Neutrophil (primary cell): Measurements from ENCODE around the gene PLEKHN1.
A peak's percentile ranks its signal among the peaks of the same experiment; 100 is the strongest.

ENCODE experiments used
- H3K27ac ChIP-seq: fragments of 200-600 bp; sonication (generic); 2 replicates; pipeline ENCODE4 v1.5.1; 2016; ENCODE audit warnings: mild to moderate bottlenecking, moderate library complexity
- H3K27me3 ChIP-seq: fragments of 200-600 bp; sonication (generic); 2 replicates; pipeline ENCODE4 v1.6.0; 2016; ENCODE audit warnings: mild to moderate bottlenecking
- H3K36me3 ChIP-seq: fragments of 200-600 bp; sonication (generic); 2 replicates; pipeline ENCODE4 v1.5.1; 2017
- H3K4me1 ChIP-seq, 2 experiments: fragments of 200-600 bp in 1 of 2; sonication (generic) in 1 of 2; 1 replicate in 1 of 2; 2 replicates in 1 of 2; pipeline versions ENCODE4 v1.5.1 to v1.6.1; 2013 to 2016; ENCODE audit warnings: low read depth in 1 of 2, low read length in 1 of 2, mild to moderate bottlenecking in 1 of 2, moderate library complexity in 1 of 2; ENCODE audit not compliant: control insufficient read depth in 1 of 2, insufficient read depth in 1 of 2
- H3K4me3 ChIP-seq, 2 experiments: fragments of 200-600 bp in 1 of 2; sonication (generic) in 1 of 2; 1 replicate in 1 of 2; 2 replicates in 1 of 2; pipeline ENCODE4 v1.5.1; 2013 to 2016; ENCODE audit warnings: low read depth in 1 of 2, low read length in 1 of 2, mild to moderate bottlenecking in 1 of 2, moderate library complexity in 1 of 2
- H3K9me3 ChIP-seq: fragments of 200-600 bp; sonication (generic); 2 replicates; pipeline ENCODE4 v1.5.1; 2016
- TF ChIP-seq, protein P1 (sequence below): fragments of 200-600 bp; sonication (generic); IDR thresholded peaks from 2 replicates; pipeline ENCODE4 v1.5.1; 2016; ENCODE audit warnings: antibody characterized with exemption

Gene PLEKHN1

DNA sequence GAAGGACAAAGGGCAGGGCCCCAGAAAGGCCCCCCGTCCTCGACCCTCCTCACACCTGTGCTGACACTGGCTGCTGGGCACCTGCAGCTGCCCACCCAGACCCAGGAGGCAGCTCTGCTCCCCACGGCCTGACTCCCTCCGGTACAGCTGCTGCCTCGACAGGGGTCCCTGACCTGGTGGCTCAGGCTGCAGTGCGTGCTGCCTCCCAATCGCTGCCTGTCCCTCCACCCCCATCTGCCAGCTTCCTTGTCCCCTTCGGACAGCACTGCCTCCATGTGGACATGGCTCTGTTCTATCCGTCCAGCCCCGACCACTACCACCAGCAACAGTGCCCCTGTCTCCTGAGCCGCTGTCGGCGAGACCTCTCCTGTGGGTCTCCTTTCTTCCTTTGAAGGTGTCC, 11.4 kb upstream of the PLEKHN1 start:
- no peaks in the 10 kb centered on the region for H3K9me3 ChIP-seq
- TF ChIP-seq, protein P1, sequence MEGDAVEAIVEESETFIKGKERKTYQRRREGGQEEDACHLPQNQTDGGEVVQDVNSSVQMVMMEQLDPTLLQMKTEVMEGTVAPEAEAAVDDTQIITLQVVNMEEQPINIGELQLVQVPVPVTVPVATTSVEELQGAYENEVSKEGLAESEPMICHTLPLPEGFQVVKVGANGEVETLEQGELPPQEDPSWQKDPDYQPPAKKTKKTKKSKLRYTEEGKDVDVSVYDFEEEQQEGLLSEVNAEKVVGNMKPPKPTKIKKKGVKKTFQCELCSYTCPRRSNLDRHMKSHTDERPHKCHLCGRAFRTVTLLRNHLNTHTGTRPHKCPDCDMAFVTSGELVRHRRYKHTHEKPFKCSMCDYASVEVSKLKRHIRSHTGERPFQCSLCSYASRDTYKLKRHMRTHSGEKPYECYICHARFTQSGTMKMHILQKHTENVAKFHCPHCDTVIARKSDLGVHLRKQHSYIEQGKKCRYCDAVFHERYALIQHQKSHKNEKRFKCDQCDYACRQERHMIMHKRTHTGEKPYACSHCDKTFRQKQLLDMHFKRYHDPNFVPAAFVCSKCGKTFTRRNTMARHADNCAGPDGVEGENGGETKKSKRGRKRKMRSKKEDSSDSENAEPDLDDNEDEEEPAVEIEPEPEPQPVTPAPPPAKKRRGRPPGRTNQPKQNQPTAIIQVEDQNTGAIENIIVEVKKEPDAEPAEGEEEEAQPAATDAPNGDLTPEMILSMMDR = no peak
- H3K4me3 ChIP-seq = no peak overlapping the region
- H3K36me3 ChIP-seq = peaks cover 45% of the 10 kb centered on the region
- peaks cover 7% of the 10 kb centered on the region for H3K27me3 ChIP-seq
- H3K27ac ChIP-seq = peak overlapping the region; percentile 48
- H3K4me1 ChIP-seq = peaks cover 27% of the 10 kb centered on the region in 2 experiments

DNA sequence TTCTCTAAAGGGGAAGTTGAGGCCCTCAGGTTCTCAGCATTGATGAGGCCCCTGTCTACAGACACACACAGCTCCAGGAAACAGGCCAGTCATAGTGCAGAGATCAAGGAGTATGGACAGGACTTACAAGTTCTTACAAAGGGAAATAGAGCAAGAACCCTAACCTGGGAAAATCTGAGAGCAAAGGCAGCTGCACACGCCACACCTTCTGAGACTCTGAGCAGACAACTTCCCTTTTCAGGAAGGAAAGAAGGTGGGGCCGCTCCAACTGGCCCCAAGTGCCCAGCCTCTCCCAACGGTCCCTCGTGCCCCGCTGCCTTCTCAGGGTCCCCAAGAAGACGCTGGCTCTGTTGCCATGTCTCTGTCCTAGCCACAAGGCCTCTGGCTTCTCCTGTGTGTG, 10.8 kb upstream of the PLEKHN1 start:
- H3K27ac ChIP-seq = peak overlapping the region; percentile 48
- no peaks in the 10 kb centered on the region for H3K9me3 ChIP-seq
- TF ChIP-seq, protein P1 = no peak
- peaks cover 29 to 31% of the 10 kb centered on the region in 2 experiments for H3K4me1 ChIP-seq
- H3K4me3 ChIP-seq = no peak overlapping the region
- H3K36me3 ChIP-seq = peaks cover 40% of the 10 kb centered on the region
- H3K27me3 ChIP-seq = peaks cover 13% of the 10 kb centered on the region

DNA sequence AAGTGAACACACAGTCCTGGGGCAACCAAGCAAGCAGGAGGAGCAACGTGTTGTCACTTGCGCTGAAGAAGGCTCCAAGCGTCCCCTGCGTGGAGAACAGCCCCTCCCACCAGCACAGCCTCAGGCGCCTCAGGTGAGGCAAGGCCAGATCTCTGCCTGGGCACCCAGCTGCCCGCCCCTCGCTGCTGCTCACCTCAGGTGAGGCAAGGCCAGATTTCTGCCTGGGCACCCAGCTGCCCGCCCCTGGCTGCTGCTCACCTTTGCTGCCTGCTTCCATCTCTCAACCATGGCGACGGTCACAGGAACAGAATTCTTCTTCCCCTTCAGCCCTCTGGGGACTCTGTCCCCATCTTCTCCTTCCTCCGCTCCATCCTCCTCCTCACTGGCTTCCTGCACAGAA, 9.6 kb upstream of the PLEKHN1 start:
- Histone ChIP-seq H3K27me3 (peaks cover 23% of the 10 kb centered on the region), H3K4me3 (no peak overlapping the region), H3K27ac (no peak overlapping the region), H3K4me1 (peaks cover 36% of the 10 kb centered on the region in 2 experiments), H3K36me3 (peaks cover 28% of the 10 kb centered on the region), H3K9me3 (no peaks in the 10 kb centered on the region)
- TF ChIP-seq, protein P1 = no peak

DNA sequence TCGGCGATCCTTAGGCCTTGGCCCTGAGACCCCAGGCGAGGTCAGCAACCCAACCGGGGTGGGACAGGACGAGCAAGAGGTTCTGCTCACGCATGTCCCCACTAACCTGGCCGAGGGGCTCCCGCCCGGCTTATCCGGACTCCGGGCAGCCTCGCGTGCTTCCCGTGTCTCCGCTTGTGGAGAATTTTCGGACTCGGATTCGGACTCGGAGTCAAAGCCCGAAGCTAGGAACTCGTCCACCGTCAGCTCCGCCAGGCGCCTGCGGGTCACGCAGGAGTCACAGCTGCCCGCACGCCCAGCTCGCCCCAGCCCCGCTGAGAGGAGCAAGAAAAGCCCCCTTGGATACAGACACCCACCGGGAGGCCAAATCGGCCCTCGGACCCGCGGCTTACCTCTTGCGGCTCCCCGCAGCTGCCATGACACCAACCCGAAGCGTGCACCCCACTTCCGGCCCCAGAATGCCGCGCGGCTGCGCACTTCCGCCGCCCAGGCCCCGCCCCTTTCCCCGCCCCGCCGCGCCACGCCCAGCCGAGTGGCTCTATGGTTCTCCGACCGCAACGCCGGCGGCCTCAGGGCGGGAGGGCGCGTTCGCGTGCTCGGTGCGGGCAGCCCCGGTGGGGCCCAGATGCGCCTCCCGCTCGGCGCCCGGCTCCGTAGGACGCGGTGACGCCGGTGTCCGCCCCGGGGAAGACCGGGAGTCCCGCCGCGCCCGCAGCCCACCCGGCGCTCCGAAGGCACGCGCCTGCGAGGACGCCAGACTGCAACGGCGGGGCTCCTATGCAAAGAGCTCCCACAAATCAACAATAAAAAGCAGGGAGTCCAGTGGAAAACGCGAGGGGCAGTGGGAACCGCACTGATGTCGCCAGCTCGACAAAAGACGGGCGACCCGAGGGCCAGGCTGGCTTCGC, 7.2 kb upstream of the PLEKHN1 start, which contains the start of gene NOC2L:
Gene NOC2L, minus strand, starts transcription at position 434 of the 908 bp plus-strand sequence. Its CDS starts 16 bp downstream, at position 418.
- Histone ChIP-seq H3K27ac (peak within 1 kb of the TSS; percentile 39), H3K4me1 (peaks cover 36% of the 10 kb centered on the region in 2 experiments), H3K9me3 (no peaks in the 10 kb centered on the region), H3K36me3 (peaks cover 4% of the 10 kb centered on the region), H3K4me3 (peak within 1 kb of the TSS; percentile 92 to 100), H3K27me3 (peaks cover 37% of the 10 kb centered on the region)
- TF ChIP-seq, protein P1 = peak; percentile 35

DNA sequence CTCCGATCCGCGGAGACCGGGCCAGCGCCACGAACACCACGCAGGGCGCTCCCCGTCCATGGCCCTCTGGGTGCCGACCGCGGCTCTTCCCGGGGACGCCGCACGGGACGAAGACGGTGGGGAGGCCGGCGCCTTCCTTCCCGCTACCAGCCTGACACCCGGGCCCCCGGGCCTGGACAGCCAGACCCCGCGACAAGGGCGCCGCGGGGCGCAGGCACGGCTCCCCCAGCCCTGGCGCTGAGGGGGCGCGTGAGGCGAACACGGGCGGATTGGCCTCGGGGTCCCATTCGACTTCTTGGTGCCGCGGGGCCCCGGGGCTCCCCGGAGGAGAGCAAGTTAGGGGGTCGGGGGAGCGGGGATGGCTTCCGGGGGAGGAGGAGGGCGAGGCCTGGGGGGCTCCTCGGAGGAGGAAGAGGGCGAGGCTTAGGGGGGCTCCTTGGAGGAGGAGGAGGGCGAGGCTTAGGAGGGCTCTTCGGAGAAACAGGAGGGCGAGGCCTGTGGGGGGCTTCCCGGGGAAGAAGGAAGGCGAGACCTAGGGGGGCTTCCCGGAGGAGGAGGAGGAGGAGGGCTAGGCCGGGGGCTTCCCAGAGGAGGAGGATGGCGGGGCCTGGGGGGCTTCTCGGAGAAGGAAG, 6.4 kb upstream of the PLEKHN1 start:
- TF ChIP-seq, protein P1 = no peak
- peak overlapping the region; percentile 92 to 100 for H3K4me3 ChIP-seq
- peaks cover 39% of the 10 kb centered on the region for H3K27me3 ChIP-seq
- H3K36me3 ChIP-seq = peaks cover 3% of the 10 kb centered on the region
- no peaks in the 10 kb centered on the region for H3K9me3 ChIP-seq
- peaks cover 36% of the 10 kb centered on the region in 2 experiments for H3K4me1 ChIP-seq
- no peak overlapping the region for H3K27ac ChIP-seq
